ENCODE results near the gene TMEM187. TPM values are rescaled to one million over a fixed set of nuclear protein-coding genes. Genes with fewer than 3 reads are reported as not detected.

The TMEM187 gene
- total RNA-seq, 4 donors from 2014 or later: 2.5 to 4.1 (median 3.8) TPM

DNA sequence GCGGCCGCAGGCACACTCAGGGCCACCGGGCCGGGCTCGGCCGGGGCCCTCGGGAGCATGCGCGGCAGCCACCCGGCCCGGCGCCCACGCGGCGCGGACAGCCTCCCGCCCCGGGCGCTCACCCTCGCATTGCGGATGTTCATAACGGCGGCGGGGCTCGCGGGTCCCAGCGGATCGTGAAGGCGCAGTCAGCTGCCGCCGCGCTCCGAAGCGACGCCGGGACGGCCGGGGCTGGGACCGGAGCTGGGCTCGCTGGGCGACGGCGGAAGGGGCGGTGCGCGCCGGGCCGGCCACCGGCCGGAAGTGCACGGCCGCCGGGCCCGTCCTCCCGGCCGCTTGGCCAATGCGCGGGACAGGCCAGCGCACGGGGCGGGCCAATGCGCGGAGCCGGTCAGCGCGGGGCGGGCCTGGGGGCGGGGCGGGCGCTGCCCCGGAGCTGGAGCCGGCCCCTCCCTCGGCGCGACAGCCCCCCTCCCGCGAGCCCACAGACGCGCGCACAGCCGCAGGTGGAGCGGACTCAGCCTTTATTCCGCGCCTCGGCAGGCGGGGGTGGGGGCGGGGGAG is 37.7 kb upstream of the TMEM187 start, which contains the start of gene NAA10:
Gene NAA10, minus strand, starts transcription at position 276 of the 564 bp plus-strand sequence. Its CDS starts 133 bp downstream, at position 143.
- intact Hi-C loops (cut with DNase I): no loop called here
- Histone ChIP-seq H3K9me3 (no peaks in the 10 kb centered on the region), H3K4me1 (peaks cover 0 to 29% (median 8%) of the 10 kb centered on the region in 3 donors), H3K27ac (peak within 1 kb of the TSS; percentile 67 to 85 (median 74)), H3K4me3 (peak within 1 kb of the TSS; percentile 62 to 78 (median 70)), H3K27me3 (no peaks in the 10 kb centered on the region), H3K36me3 (peaks cover 0 to 33% (median 0%) of the 10 kb centered on the region in 3 donors)
- DNase-seq: no peak
- TF ChIP-seq, protein P1, sequence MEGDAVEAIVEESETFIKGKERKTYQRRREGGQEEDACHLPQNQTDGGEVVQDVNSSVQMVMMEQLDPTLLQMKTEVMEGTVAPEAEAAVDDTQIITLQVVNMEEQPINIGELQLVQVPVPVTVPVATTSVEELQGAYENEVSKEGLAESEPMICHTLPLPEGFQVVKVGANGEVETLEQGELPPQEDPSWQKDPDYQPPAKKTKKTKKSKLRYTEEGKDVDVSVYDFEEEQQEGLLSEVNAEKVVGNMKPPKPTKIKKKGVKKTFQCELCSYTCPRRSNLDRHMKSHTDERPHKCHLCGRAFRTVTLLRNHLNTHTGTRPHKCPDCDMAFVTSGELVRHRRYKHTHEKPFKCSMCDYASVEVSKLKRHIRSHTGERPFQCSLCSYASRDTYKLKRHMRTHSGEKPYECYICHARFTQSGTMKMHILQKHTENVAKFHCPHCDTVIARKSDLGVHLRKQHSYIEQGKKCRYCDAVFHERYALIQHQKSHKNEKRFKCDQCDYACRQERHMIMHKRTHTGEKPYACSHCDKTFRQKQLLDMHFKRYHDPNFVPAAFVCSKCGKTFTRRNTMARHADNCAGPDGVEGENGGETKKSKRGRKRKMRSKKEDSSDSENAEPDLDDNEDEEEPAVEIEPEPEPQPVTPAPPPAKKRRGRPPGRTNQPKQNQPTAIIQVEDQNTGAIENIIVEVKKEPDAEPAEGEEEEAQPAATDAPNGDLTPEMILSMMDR (IDR thresholded peaks at IDR 0.05): no peak
- peak in 1 of 4 donors; percentile 48 for TF ChIP-seq POLR2A (IDR thresholded peaks at IDR 0.05)
- no CpG with 5 or more reads among the region's 87 CpGs for WGBS, 2 donors

DNA sequence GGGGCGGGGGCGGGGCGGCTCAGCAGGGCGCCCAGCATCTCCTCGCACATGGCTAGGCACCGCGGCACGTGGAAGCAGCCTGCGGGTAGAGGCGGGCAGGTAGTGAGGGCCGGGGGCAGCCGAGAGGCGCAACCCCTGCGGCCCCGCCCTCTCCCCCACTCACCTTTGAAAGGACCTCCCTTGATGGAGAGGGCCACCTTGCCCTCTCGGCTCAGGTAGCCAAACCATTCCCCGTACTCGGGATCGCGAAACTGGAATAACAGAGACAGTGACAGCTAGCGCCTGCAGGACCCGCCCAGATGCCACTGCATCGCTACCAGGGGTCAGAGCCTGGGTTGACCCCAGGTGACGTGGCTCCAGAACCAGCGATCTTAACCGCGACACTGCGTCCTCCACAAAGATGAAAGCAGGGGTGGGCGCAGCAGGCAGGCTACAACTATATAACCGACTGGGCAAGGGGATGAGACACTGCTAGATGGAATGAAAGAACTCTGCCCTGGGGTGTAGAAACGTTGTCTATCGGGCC is 37.2 kb upstream of the TMEM187 start:
- peak overlapping the region; percentile 19 to 85 (median 40) for H3K27ac ChIP-seq
- DNase-seq: no peak
- 11 to 44% methylated on average over 3 to 12 of the region's 32 CpGs for WGBS, 2 donors
- intact Hi-C loops (cut with DNase I): no loop called here
- H3K27me3 ChIP-seq: no peaks in the 10 kb centered on the region
- H3K4me3 ChIP-seq: peak overlapping the region; percentile 62 to 78 (median 70)
- H3K36me3 ChIP-seq: peaks cover 0 to 28% (median 0%) of the 10 kb centered on the region in 3 donors
- no peaks in the 10 kb centered on the region for H3K9me3 ChIP-seq
- TF ChIP-seq, protein P1 (IDR thresholded peaks at IDR 0.05): no peak
- no peak for TF ChIP-seq POLR2A (IDR thresholded peaks at IDR 0.05)
- H3K4me1 ChIP-seq: peaks cover 0 to 28% (median 8%) of the 10 kb centered on the region in 3 donors

DNA sequence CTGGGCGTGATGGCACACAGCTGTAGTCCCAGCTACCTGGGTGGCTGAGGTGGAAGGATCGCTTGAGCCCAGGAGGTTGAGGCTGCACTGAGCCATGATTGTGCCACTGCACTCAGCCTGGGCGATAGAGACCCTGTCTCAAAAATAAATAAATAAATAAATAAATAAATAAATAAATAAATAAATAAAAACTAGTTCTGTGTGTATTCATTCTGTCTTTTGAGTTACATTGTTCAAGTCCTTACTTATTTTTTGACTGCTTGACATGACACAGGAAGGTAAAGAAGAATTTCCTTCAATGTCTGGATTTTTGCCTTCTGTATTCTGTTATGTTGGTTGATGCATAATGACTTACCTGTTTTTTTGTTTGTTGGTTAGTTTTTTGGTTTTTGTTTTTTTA is 35.5 kb upstream of the TMEM187 start:
- peaks cover 0 to 11% (median 0%) of the 10 kb centered on the region in 3 donors for H3K36me3 ChIP-seq
- H3K4me3 ChIP-seq: no peak overlapping the region
- no peaks in the 10 kb centered on the region for H3K27me3 ChIP-seq
- WGBS, 2 donors: 68 to 86% methylated on average over 2 to 3 of the region's 3 CpGs
- H3K4me1 ChIP-seq: peaks cover 0 to 36% (median 8%) of the 10 kb centered on the region in 3 donors
- no peak for DNase-seq
- intact Hi-C loops (cut with DNase I): no loop called here
- TF ChIP-seq, protein P1 (IDR thresholded peaks at IDR 0.05): no peak
- no peak for TF ChIP-seq POLR2A (IDR thresholded peaks at IDR 0.05)
- no peaks in the 10 kb centered on the region for H3K9me3 ChIP-seq
- no peak overlapping the region for H3K27ac ChIP-seq

DNA sequence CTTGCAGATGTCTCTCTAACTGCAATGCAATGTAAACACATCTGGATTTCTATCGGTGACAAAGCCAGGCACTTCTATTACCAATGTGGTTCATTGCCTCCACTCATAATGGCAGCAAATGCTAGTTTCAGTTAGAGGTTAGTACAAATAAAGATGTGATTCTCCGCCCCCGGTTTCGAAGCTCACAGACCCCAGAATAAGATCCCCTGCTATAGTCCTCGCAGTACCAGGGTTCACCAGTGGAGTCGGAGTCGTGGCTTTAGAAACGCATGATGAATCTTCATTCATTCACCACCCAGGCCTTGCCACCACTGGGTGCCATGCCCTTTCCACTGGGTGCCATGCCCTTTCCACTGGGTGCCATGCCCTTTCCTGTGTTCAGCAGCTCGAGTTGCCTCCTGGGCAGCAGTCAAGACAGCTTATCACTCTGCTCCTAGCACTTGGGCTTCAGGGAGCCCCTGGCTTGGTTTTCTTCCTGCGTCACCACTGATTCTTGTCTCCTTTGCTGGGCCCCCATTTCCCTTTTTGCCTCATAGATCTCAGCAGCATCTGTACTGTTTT is 34.2 kb upstream of the TMEM187 start:
- no peaks in the 10 kb centered on the region for H3K27me3 ChIP-seq
- peaks cover 0 to 26% (median 8%) of the 10 kb centered on the region in 3 donors for H3K4me1 ChIP-seq
- H3K36me3 ChIP-seq: no peaks in the 10 kb centered on the region
- intact Hi-C loops (cut with DNase I): no loop called here
- H3K4me3 ChIP-seq: no peak overlapping the region
- no peaks in the 10 kb centered on the region for H3K9me3 ChIP-seq
- no peak for DNase-seq
- TF ChIP-seq, protein P1 (IDR thresholded peaks at IDR 0.05): no peak
- no peak for TF ChIP-seq POLR2A (IDR thresholded peaks at IDR 0.05)
- no peak overlapping the region for H3K27ac ChIP-seq
- 83 to 87% methylated on average over 4 to 10 of the region's 10 CpGs for WGBS, 2 donors

DNA sequence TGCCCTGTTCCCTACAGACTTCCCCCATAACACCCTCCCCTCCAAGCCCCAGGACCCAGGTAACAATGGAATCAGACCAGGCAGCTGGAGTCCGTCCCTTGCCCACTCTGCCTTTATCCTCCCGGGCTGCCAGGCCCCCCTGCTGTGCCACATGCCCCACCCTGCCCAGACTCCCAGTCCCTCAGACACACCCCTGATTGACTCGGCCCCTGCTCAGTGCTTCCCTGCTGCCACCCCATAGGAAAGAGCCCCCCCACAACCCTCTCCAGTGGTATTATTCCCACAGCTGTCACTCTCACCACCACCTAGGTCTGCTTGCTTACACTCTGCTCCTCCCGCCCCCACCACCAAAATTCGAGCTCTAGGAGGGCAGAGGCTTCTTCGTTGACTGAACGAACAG is 33.0 kb upstream of the TMEM187 start:
- intact Hi-C loops (cut with DNase I): no loop called here
- WGBS, 2 donors: 59% methylated on average over 3 of the region's 7 CpGs; no CpG with 5 or more reads in 1 of the 2 donors
- no peak overlapping the region for H3K4me3 ChIP-seq

More for the DNA sequence above, 33.0 kb upstream of the TMEM187 start:
- no peak for DNase-seq
- no peaks in the 10 kb centered on the region for H3K9me3 ChIP-seq
- no peaks in the 10 kb centered on the region for H3K36me3 ChIP-seq
- TF ChIP-seq POLR2A (IDR thresholded peaks at IDR 0.05): no peak
- TF ChIP-seq, protein P1 (IDR thresholded peaks at IDR 0.05): no peak
- peaks cover 0 to 18% (median 0%) of the 10 kb centered on the region in 3 donors for H3K4me1 ChIP-seq
- no peaks in the 10 kb centered on the region for H3K27me3 ChIP-seq
- no peak overlapping the region for H3K27ac ChIP-seq

Data from esophagus squamous epithelium (tissue), 5 donors.